KMS-11 (cell line): ENCODE measurements around the gene PARD3B.
A peak's percentile ranks its signal among the peaks of the same experiment; 100 is the strongest.

ENCODE experiments used
- H2AFZ ChIP-seq: fragments of 200-600 bp; sonication (generic); 2 replicates; pipeline ENCODE4 v1.6.1; 2016; ENCODE audit warnings: antibody characterized with exemption, mixed run types, low read depth
- H3K27ac ChIP-seq: fragments of 200-600 bp; sonication (generic); 2 replicates; pipeline ENCODE4 v1.6.1; 2016; ENCODE audit warnings: mild to moderate bottlenecking, mixed run types
- H3K27me3 ChIP-seq: fragments of 200-600 bp; sonication (generic); 2 replicates; pipeline ENCODE4 v1.6.1; 2017; ENCODE audit warnings: mild to moderate bottlenecking, low read depth, mixed run types, moderate library complexity; ENCODE audit not compliant: insufficient read depth
- H3K36me3 ChIP-seq: fragments of 200-600 bp; sonication (generic); 2 replicates; pipeline ENCODE4 v1.6.1; 2017; ENCODE audit warnings: mild to moderate bottlenecking, mixed run types; ENCODE audit not compliant: insufficient read depth
- H3K4me1 ChIP-seq: fragments of 200-600 bp; sonication (generic); 2 replicates; pipeline ENCODE4 v1.6.1; 2016; ENCODE audit warnings: mild to moderate bottlenecking, low read depth, mixed run types; ENCODE audit not compliant: poor library complexity, severe bottlenecking
- H3K4me2 ChIP-seq: fragments of 200-600 bp; sonication (generic); 2 replicates; pipeline ENCODE4 v1.7.0; 2016; ENCODE audit warnings: mild to moderate bottlenecking, mixed run types
- H3K4me3 ChIP-seq: fragments of 200-600 bp; sonication (generic); IDR thresholded peaks from 2 replicates; pipeline ENCODE4 v1.6.1; 2017; ENCODE audit warnings: low read depth, low read length, mixed read lengths; ENCODE audit not compliant: insufficient read depth
- H3K79me2 ChIP-seq: fragments of 200-600 bp; sonication (generic); 2 replicates; pipeline ENCODE4 v1.6.1; 2016; ENCODE audit warnings: low read depth, mixed run types; ENCODE audit not compliant: insufficient read depth
- H3K9ac ChIP-seq: fragments of 200-600 bp; sonication (generic); 2 replicates; pipeline ENCODE4 v1.6.1; 2016; ENCODE audit warnings: mild to moderate bottlenecking, mixed run types
- H4K20me1 ChIP-seq: fragments of 200-600 bp; sonication (generic); 2 replicates; pipeline ENCODE4 v1.6.1; 2016; ENCODE audit warnings: mild to moderate bottlenecking, mixed run types; ENCODE audit not compliant: insufficient read depth
- CTCF ChIP-seq: fragments of 200-600 bp; sonication (generic); conservative IDR thresholded peaks from 2 replicates; pipeline ENCODE4 v1.6.1; 2017; ENCODE audit warnings: low read depth, mild to moderate bottlenecking, antibody characterized with exemption, low read length, moderate library complexity, mixed read lengths

The PARD3B gene

GRCh38 chr2:205500951-205501350 lies 955.7 kb downstream of the PARD3B start:
- H3K79me2 ChIP-seq, result no peaks in the 10 kb centered on the region
- peak overlapping the region; percentile 15; the same call in 1 of the 2 replicates for H3K9ac ChIP-seq
- H3K36me3 ChIP-seq, result no peaks in the 10 kb centered on the region
- H3K27ac ChIP-seq, result peak overlapping the region; percentile 72
- no peaks in the 10 kb centered on the region for H3K27me3 ChIP-seq
- no peak for TF ChIP-seq CTCF
- no peaks in the 10 kb centered on the region for H4K20me1 ChIP-seq
- H3K4me1 ChIP-seq, result peaks cover 43% of the 10 kb centered on the region
- H2AFZ ChIP-seq, result peak overlapping the region; percentile 39; the same call in 1 of the 2 replicates
- H3K4me3 ChIP-seq, result no peak overlapping the region
- peak overlapping the region; percentile 84 for H3K4me2 ChIP-seq

- H3K27ac ChIP-seq, result peak overlapping the region; percentile 72; the same call in 1 of the 2 replicates
- H2AFZ ChIP-seq, result peak overlapping the region; percentile 39; the same call in 1 of the 2 replicates
- peak overlapping the region; percentile 15; the same call in 1 of the 2 replicates for H3K9ac ChIP-seq
- H3K4me2 ChIP-seq, result peak overlapping the region; percentile 84; the same call in 1 of the 2 replicates
- TF ChIP-seq CTCF, result no peak
- no peaks in the 10 kb centered on the region for H3K79me2 ChIP-seq
- no peaks in the 10 kb centered on the region for H3K36me3 ChIP-seq
- H3K27me3 ChIP-seq, result no peaks in the 10 kb centered on the region
- no peak overlapping the region for H3K4me3 ChIP-seq
- peaks cover 43% of the 10 kb centered on the region for H3K4me1 ChIP-seq
- no peaks in the 10 kb centered on the region for H4K20me1 ChIP-seq
These were observed 956.6 kb downstream of the PARD3B start for GRCh38 chr2:205501826-205502225.

GRCh38 chr2:205505371-205505770 lies 960.1 kb downstream of the PARD3B start:
- no peak overlapping the region for H2AFZ ChIP-seq
- H3K9ac ChIP-seq, result no peak overlapping the region
- no peaks in the 10 kb centered on the region for H3K27me3 ChIP-seq
- peaks cover 26% of the 10 kb centered on the region for H3K4me1 ChIP-seq
- H4K20me1 ChIP-seq, result no peaks in the 10 kb centered on the region
- H3K79me2 ChIP-seq, result no peaks in the 10 kb centered on the region
- no peak overlapping the region for H3K4me3 ChIP-seq
- H3K36me3 ChIP-seq, result no peaks in the 10 kb centered on the region
- no peak for TF ChIP-seq CTCF
- H3K27ac ChIP-seq, result no peak overlapping the region
- no peak overlapping the region for H3K4me2 ChIP-seq

GRCh38 chr2:205509655-205510054 lies 964.4 kb downstream of the PARD3B start:
- no peak overlapping the region for H3K4me2 ChIP-seq
- no peak overlapping the region for H3K4me3 ChIP-seq
- no peaks in the 10 kb centered on the region for H3K4me1 ChIP-seq
- H3K27me3 ChIP-seq, result no peaks in the 10 kb centered on the region
- no peaks in the 10 kb centered on the region for H3K79me2 ChIP-seq
- H4K20me1 ChIP-seq, result no peaks in the 10 kb centered on the region
- no peak overlapping the region for H2AFZ ChIP-seq
- no peak overlapping the region for H3K27ac ChIP-seq
- no peaks in the 10 kb centered on the region for H3K36me3 ChIP-seq
- no peak for TF ChIP-seq CTCF
- no peak overlapping the region for H3K9ac ChIP-seq
